H1 (cell line): ENCODE results near the gene GALNT17.

Experiments used
- ATF3 ChIP-seq: IDR thresholded peaks from 2 replicates; pipeline ENCODE4 v1.6.1; 2011; ENCODE audit warnings: low read depth, mild to moderate bottlenecking, low read length; ENCODE audit not compliant: insufficient read depth
- CEBPB ChIP-seq: IDR thresholded peaks from 2 replicates; pipeline ENCODE4 v1.6.1; 2012; ENCODE audit warnings: low read depth, low read length
- CTCF ChIP-seq, 3 experiments: IDR thresholded peaks; 1 replicate in 2 of 3; 2 replicates in 1 of 3; pipeline versions ENCODE4 v1.5.1 to v1.6.1; 2011; ENCODE audit warnings: low read length in 3 of 3, mild to moderate bottlenecking in 3 of 3, inconsistent platforms in 2 of 3, low read depth in 1 of 3, moderate library complexity in 1 of 3; ENCODE audit not compliant: insufficient read depth in 1 of 3; ENCODE audit errors: control extremely low read depth in 1 of 3
- E2F6 ChIP-seq: IDR thresholded peaks from 2 replicates; pipeline ENCODE4 v1.6.1; 2012; ENCODE audit warnings: inconsistent platforms
- JUND ChIP-seq: IDR thresholded peaks from 2 replicates; pipeline ENCODE4 v1.6.1; 2011; ENCODE audit warnings: mild to moderate bottlenecking, improper control_type of control experiment, low read length
- POLR2A ChIP-seq, 2 experiments: IDR thresholded peaks; 1 replicate in 1 of 2; 2 replicates in 1 of 2; pipeline ENCODE4 v1.6.1; 2011; ENCODE audit warnings: low read depth in 2 of 2, low read length in 2 of 2, mild to moderate bottlenecking in 2 of 2; ENCODE audit errors: control extremely low read depth in 1 of 2
- POU5F1 ChIP-seq: IDR thresholded peaks from 2 replicates; pipeline ENCODE4 v1.6.1; 2011; ENCODE audit warnings: low read depth, mild to moderate bottlenecking, low read length, moderate library complexity
- RAD21 ChIP-seq, 2 experiments: IDR thresholded peaks in 1 of 2; conservative IDR thresholded peaks in 1 of 2; 2 replicates each; pipeline ENCODE4 v1.6.1; 2011; ENCODE audit warnings: low read depth in 2 of 2, low read length in 2 of 2, improper control_type of control experiment in 1 of 2, inconsistent platforms in 1 of 2, mild to moderate bottlenecking in 1 of 2, moderate library complexity in 1 of 2
- SP1 ChIP-seq: IDR thresholded peaks from 2 replicates; pipeline ENCODE4 v1.6.1; 2011; ENCODE audit warnings: low read depth, low read length
- SP2 ChIP-seq: IDR thresholded peaks from 2 replicates; pipeline ENCODE4 v1.6.1; 2012; ENCODE audit warnings: mild to moderate bottlenecking, low read length, inconsistent platforms
- SRF ChIP-seq: IDR thresholded peaks from 2 replicates; pipeline ENCODE4 v1.6.1; 2011; ENCODE audit warnings: mild to moderate bottlenecking, low read depth, low read length, moderate library complexity
- TAF1 ChIP-seq: IDR thresholded peaks from 2 replicates; pipeline ENCODE4 v1.6.1; 2011; ENCODE audit warnings: mild to moderate bottlenecking, low read depth, low read length
- ZNF274 ChIP-seq: IDR thresholded peaks from 2 replicates; pipeline ENCODE4 v1.7.0; 2012; ENCODE audit warnings: low read length, borderline replicate concordance; ENCODE audit errors: extremely low read depth

- TF ChIP-seq CTCF (IDR thresholded peaks at IDR 0.05; ENCODE audit: control extremely low read depth in 1 of 3, insufficient read depth in 1 of 3, low read depth in 1 of 3, low read length in 3 of 3) (no peak), SP2 (no peak), JUND (no peak), CEBPB (no peak), POLR2A (IDR thresholded peaks at IDR 0.05; ENCODE audit: control extremely low read depth in 1 of 2, low read depth in 2 of 2, low read length in 2 of 2) (no peak), SRF (no peak), ATF3 (no peak), E2F6 (peak; percentile 65; the same call in 1 of the 2 replicates), RAD21 (IDR thresholded peaks at IDR 0.05 in 1 of 2, conservative IDR thresholded peaks at IDR 0.05 in 1 of 2; ENCODE audit: low read depth in 2 of 2, low read length in 2 of 2) (no peak), ZNF274 (no peak), SP1 (no peak), TAF1 (no peak), POU5F1 (no peak)
Observed at GRCh38 chr7:71466448-71467145, 334.7 kb downstream of the GALNT17 start.
